Measurements from ENCODE around the gene TEX29. TPM values are rescaled to one million over a fixed set of nuclear protein-coding genes. Genes with fewer than 3 reads are reported as not detected.

TEX29 gene
- total and polyA plus RNA-seq, 8 donors, result 0.35 to 1.2 (median 0.58) TPM

DNA sequence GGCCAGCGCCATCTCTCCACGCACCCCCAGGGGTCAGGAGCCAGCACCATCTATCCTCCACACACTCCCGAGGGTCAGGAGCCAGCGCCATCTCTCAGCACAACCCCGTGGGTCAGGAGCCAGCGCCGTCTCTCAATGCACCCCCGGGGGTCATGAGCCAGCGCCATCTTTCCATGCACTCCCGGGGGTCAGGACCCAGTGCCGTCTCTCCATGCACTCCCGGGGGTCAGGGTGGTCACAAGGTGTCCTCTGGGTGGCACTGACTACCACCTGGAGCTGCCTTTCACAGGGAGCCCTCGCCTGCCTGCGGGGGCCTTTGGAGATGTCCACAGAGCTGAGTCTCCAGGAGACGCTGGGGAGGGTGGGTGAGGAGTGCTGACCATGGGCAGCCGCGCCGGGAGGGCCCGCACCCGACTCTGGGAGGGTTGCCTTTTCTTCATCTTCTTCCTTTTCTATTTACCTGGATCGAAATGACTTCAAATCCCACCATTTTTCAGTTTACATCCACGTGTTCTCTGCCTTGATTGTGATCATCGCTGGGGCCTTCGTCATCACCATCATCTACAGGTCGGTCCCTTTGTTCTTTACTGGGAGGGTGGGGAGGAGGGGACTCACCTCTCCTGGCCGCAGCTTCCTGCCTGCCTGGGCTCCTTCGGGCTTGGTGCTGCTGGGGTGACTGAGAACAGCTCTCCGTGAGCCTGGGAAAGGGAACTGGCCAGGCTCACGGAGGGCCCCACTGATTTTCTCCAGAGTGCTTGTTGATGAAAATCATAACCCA is 19.1 kb downstream of the TEX29 start:
- H3K36me3 ChIP-seq, result no peaks in the 10 kb centered on the region
- DNase-seq (no peak), ATAC-seq (no peak)
- H3K27ac ChIP-seq, result no peak overlapping the region
- no peak overlapping the region for H3K4me3 ChIP-seq
- intact Hi-C loops (cut with DNase I), result no loop called here
- TF ChIP-seq, protein P1, sequence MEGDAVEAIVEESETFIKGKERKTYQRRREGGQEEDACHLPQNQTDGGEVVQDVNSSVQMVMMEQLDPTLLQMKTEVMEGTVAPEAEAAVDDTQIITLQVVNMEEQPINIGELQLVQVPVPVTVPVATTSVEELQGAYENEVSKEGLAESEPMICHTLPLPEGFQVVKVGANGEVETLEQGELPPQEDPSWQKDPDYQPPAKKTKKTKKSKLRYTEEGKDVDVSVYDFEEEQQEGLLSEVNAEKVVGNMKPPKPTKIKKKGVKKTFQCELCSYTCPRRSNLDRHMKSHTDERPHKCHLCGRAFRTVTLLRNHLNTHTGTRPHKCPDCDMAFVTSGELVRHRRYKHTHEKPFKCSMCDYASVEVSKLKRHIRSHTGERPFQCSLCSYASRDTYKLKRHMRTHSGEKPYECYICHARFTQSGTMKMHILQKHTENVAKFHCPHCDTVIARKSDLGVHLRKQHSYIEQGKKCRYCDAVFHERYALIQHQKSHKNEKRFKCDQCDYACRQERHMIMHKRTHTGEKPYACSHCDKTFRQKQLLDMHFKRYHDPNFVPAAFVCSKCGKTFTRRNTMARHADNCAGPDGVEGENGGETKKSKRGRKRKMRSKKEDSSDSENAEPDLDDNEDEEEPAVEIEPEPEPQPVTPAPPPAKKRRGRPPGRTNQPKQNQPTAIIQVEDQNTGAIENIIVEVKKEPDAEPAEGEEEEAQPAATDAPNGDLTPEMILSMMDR (IDR thresholded peaks at IDR 0.05), result no peak
- H3K9me3 ChIP-seq, result peaks cover 0 to 2% of the 10 kb centered on the region in 2 donors
- H3K27me3 ChIP-seq, result no peaks in the 10 kb centered on the region
- H3K4me1 ChIP-seq, result no peaks in the 10 kb centered on the region

DNA sequence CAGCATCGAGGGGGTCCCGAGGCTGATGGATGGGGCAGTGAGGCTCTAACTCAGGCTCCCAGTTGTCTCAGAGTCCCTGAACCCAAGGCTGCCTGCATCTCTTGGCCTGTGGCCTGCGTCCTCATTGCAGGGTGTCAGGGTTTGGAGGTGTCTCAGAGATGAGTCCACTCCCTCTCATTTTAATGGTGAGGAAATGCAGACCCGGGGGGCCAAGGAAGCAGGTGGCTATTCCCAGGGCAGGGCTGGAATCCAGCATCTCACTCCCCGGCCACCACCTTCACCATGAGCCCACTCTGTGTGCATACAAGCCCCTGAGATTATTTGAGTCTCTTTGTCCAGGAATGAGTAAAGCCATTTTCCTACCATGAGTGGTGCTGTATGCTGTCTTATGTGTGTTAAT is 21.4 kb downstream of the TEX29 start:
- no peak for DNase-seq
- no peaks in the 10 kb centered on the region for H3K27me3 ChIP-seq
- H3K27ac ChIP-seq, result no peak overlapping the region
- ATAC-seq, result no peak
- intact Hi-C loops (cut with DNase I), result no loop called here
- no peak overlapping the region for H3K4me3 ChIP-seq
- no peaks in the 10 kb centered on the region for H3K4me1 ChIP-seq
- TF ChIP-seq, protein P1 (IDR thresholded peaks at IDR 0.05), result no peak
- no peaks in the 10 kb centered on the region for H3K9me3 ChIP-seq
- H3K36me3 ChIP-seq, result no peaks in the 10 kb centered on the region

DNA sequence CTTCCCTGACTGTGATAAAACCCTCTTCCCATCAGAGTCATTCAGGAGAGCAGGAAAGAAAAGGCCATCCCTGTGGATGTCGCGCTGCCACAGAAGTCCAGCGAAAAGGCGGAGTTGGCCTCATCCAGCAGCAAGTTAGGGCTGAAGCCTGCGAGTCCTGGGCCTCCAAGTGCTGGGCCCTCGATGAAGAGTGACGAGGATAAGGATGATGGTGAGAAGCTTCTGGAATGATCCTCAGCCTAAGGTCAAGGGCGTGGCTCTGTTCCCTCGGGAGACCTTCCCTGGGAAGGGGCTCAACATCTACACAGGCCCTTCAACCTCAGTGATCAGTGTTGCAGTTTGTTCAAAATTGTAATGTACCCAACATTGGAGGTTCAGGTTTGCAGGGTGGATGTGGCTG is 22.3 kb downstream of the TEX29 start:
- DNase-seq, result no peak

DNA sequence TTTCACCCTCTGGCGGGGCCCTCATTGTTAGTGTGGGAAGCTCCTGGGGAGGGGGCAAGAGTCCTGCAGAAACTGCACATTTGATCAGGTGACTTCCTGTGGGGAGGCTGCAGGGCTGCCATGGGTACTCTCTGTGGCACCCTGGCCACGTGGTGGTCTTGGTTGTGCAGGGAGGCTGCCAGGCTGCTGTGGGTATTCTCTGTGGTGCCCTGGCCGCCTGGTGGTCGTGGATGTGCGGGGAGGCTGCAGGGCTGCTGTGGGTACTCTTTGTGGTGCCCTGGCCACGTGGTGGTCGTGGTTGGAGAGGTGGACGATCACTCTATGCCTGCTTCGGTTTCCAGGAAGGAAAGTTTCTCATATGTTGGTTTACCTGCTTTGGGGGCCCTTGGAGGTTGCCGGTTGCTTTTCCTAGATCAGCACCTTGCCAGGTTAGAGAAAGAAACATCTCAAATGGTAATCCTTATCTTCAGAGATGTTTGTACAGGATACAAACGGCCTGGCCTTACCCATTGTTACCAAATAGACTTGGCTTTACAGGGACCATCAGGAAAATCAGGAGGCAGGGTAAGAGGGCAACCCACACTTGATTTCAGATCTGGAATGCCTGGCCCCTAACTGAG is 22.9 kb downstream of the TEX29 start:
- TF ChIP-seq, protein P1 (IDR thresholded peaks at IDR 0.05), result no peak
- ATAC-seq (no peak), DNase-seq (no peak)
- Histone ChIP-seq H3K27ac (no peak overlapping the region), H3K4me1 (no peaks in the 10 kb centered on the region), H3K9me3 (no peaks in the 10 kb centered on the region), H3K36me3 (no peaks in the 10 kb centered on the region), H3K27me3 (no peaks in the 10 kb centered on the region), H3K4me3 (no peak overlapping the region)
- intact Hi-C loops (cut with DNase I), result no loop called here

More for the DNA sequence above, 22.3 kb downstream of the TEX29 start:
- no peak for ATAC-seq
- TF ChIP-seq, protein P1 (IDR thresholded peaks at IDR 0.05), result no peak
- Histone ChIP-seq H3K27ac (no peak overlapping the region), H3K4me3 (no peak overlapping the region), H3K36me3 (no peaks in the 10 kb centered on the region), H3K4me1 (no peaks in the 10 kb centered on the region), H3K9me3 (no peaks in the 10 kb centered on the region), H3K27me3 (no peaks in the 10 kb centered on the region)
- intact Hi-C loops (cut with DNase I), result no loop called here

DNA sequence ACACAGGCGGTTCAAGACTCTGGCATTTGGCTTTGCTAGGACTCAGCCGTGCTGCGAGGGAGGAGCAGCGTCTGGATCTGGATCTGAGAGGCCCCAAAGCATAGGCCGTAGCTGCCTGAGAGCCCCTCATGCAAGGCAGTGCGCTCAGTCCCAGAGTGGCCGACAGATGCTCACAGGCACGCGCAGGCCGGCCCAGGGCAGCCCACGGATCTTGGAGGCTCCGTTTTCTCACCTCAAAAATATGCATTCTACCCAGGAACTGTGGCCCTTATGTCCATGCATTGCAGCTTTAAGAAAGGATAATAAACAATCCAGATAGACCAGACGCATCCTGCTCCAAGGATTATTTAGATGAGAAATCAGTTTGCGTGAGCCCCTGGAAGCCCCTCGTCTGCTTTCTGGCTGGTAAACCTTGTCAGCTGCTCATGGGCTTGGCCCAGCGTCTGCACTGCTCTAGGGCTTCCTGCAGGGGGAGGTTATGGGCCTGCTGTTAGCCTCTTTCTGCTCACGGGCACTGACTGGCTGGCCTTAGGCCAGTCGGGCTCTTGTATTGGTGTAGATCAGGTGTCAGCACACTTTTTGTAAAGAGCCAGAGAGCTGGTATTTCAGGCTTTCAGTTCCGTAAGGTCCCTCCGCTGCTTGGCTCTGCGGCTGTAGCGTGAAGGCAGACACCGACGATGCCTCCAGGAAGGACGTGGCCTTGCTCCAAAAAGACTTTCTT is 24.2 kb downstream of the TEX29 start:
- TF ChIP-seq, protein P1 (IDR thresholded peaks at IDR 0.05), result peak; percentile 27 to 32
- intact Hi-C loops (cut with DNase I), result no loop called here
- Histone ChIP-seq H3K27ac (no peak overlapping the region), H3K9me3 (no peaks in the 10 kb centered on the region), H3K27me3 (no peaks in the 10 kb centered on the region), H3K4me3 (no peak overlapping the region), H3K4me1 (no peaks in the 10 kb centered on the region), H3K36me3 (no peaks in the 10 kb centered on the region)
- peak; percentile 40 to 87 (median 76) for DNase-seq
- peak; percentile 100 for ATAC-seq

Data from left lung (tissue), 10 donors.